ENCODE measurements around the gene ZNF142. TPM values are rescaled to one million over a fixed set of nuclear protein-coding genes. Genes with fewer than 3 reads are reported as not detected.
A peak's percentile ranks its signal among the peaks of the same experiment; 100 is the strongest.

Gene ZNF142
- total RNA-seq, 1 donor from 2014 or later, result 59.6 TPM

DNA sequence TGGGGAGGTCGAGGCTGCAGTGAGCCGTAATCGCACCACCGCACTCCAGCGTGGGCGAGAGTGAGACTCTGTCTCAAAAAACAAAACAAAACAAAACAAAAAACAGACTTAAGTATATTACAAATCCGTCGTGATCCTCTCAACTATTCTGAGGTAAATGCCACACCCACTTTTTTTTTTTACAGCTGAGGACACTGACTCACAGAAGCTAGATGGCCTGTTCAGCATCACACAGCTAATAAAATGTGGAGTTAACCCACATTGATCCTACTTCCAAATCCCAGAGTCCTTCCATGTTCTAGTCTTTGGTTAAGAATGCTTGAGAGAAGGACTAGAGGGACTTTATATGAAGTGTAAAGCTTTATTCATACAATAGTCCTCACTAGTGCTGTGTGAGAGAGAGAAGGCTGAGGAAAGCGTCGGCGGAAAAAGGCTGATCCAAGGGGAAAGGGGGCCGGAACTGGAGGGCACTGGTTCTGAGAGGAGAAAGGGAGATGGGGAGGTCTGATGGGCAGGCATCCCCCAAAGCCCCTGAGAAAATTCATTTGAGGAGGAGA lies 11.8 kb upstream of the ZNF142 start:
- intact Hi-C loops (cut with micrococcal nuclease), result loop anchor here (1.0 to 5.0 kb wide), 5 partner anchors 12 to 274 kb away; partner anchors contain the start of genes BCS1L, CNOT9, CTDSP1 and USP37
- Mint-ChIP-seq H3K4me3 (peak overlapping the region; percentile 97), H3K36me3 (ENCODE audit: low read depth) (peaks cover 11% of the 10 kb centered on the region), H3K27ac (peak overlapping the region; percentile 94), H3K27me3 (no peaks in the 10 kb centered on the region), H3K9me3 (no peaks in the 10 kb centered on the region), H3K4me1 (peaks cover 20% of the 10 kb centered on the region)
- DNase-seq, result no peak

DNA sequence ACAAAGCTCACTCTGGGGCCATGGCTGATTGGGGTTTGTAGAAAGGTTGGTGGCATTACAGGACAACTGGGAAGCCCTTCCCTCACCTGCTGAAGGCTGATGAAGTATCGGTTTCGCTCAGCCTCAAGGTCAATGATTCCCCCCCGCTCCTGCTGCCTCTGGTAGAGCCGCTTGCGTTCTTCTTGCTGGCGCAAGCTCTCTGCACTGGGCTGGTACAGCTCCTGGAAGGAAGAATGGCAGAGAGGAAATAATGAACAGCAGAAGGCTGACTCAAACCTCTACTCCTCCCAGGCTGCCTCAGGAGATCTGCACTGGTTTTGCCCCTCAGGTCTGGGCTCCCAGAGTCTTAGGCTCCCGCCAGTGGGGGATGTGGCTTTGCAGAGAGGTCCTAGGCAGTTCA lies 5.2 kb upstream of the ZNF142 start:
- Mint-ChIP-seq H3K36me3 (ENCODE audit: low read depth) (peaks cover 50% of the 10 kb centered on the region), H3K27ac (no peak overlapping the region), H3K4me3 (no peak overlapping the region), H3K27me3 (no peaks in the 10 kb centered on the region), H3K4me1 (peaks cover 13% of the 10 kb centered on the region), H3K9me3 (no peaks in the 10 kb centered on the region)
- DNase-seq, result no peak
- intact Hi-C loops (cut with micrococcal nuclease), result no loop called here

DNA sequence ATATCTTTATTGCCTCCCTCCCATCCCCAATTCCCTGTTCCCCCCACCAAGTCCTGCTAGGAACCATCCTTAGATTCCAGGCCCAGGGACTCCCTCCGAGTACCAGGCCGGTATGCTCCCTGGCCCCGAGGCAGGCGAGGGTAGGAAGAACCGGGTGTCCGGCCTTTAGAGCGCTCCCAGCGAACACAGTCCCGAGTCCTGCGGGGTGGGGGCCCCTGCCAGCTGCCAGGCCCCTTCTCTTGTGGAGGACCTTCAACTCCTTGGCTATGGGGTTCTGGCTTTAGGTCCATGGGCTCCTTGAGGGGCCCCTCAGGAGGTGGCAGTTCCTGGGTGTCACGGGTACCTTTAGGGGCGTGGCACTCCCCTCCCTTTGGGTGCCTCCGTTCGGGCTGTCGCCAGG lies 4.5 kb upstream of the ZNF142 start:
- intact Hi-C loops (cut with micrococcal nuclease), result no loop called here
- Mint-ChIP-seq H3K27ac (no peak overlapping the region), H3K9me3 (no peaks in the 10 kb centered on the region), H3K36me3 (ENCODE audit: low read depth) (peaks cover 55% of the 10 kb centered on the region), H3K27me3 (no peaks in the 10 kb centered on the region), H3K4me3 (no peak overlapping the region), H3K4me1 (peaks cover 13% of the 10 kb centered on the region)
- no peak for DNase-seq

DNA sequence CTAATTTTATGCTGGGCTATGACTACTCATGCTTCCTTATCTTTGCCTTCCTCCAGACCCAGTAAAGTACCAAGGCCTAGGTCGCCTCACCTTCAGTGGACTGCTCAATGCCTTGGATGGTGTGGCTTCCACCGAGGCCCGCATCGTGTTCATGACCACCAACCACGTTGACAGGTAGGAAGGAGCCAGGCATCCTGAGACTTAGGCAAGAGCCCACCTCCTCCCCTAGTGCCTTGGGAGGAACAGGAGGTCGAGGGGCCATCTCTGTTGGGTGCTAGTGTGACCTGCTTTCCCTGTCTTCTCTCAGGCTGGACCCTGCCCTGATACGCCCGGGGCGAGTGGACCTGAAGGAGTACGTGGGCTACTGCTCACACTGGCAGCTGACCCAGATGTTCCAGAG lies 3.4 kb upstream of the ZNF142 start:
- intact Hi-C loops (cut with micrococcal nuclease), result no loop called here
- DNase-seq, result no peak
- H3K4me1 Mint-ChIP-seq, result peaks cover 21% of the 10 kb centered on the region
- H3K4me3 Mint-ChIP-seq, result no peak overlapping the region
- no peaks in the 10 kb centered on the region for H3K9me3 Mint-ChIP-seq
- peaks cover 59% of the 10 kb centered on the region for H3K36me3 Mint-ChIP-seq (ENCODE audit: low read depth)
- no peaks in the 10 kb centered on the region for H3K27me3 Mint-ChIP-seq
- no peak overlapping the region for H3K27ac Mint-ChIP-seq

DNA sequence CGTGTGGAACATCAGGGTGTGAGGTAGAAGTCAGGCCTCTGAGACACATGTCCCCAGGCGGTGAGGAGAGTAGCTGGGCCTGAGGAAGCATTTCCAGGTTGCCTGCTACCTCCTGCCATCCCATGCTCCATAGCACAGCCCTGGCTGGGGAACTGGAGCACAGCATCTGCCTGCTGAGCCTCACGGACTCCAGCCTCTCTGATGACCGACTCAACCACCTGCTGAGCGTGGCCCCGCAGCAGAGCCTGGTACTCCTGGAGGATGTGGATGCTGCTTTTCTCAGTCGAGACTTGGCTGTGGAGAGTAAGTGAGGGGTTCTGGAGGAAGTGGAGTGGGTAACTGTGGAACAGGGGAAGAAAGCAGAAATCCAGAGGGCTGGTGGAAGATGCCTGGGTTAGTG lies 3.0 kb upstream of the ZNF142 start:
- no peak overlapping the region for H3K4me3 Mint-ChIP-seq
- no peaks in the 10 kb centered on the region for H3K27me3 Mint-ChIP-seq
- peaks cover 25% of the 10 kb centered on the region for H3K4me1 Mint-ChIP-seq
- H3K9me3 Mint-ChIP-seq, result no peaks in the 10 kb centered on the region
- intact Hi-C loops (cut with micrococcal nuclease), result no loop called here
- no peak overlapping the region for H3K27ac Mint-ChIP-seq
- DNase-seq, result no peak
- peaks cover 60% of the 10 kb centered on the region for H3K36me3 Mint-ChIP-seq (ENCODE audit: low read depth)

DNA sequence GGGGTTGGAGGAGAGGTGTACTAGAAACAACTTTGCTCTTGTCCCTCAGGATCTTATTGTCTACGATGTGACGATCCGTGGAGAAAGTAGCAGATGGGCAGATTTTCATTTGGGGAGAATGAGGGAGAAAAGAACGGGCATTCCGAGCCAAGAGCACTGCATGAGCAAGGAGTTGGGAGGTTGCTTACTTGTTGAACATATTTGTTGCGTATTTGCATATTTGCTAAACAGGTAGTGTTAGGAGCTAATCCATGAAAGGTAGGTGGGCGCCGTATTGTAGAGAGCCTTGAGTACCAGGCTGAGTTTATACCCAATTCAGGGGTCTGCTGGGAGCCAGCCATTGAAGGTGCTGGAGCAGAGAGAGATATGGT lies 550 bp upstream of the ZNF142 start:
- Mint-ChIP-seq H3K9me3 (no peaks in the 10 kb centered on the region), H3K27me3 (no peaks in the 10 kb centered on the region), H3K27ac (peak overlapping the region; percentile 95), H3K4me1 (peaks cover 31% of the 10 kb centered on the region), H3K4me3 (peak overlapping the region; percentile 98), H3K36me3 (ENCODE audit: low read depth) (peaks cover 55% of the 10 kb centered on the region)
- intact Hi-C loops (cut with micrococcal nuclease), result loop anchor here (1.0 to 5.0 kb wide), 9 partner anchors 11 to 727 kb away; partner anchors contain the start of genes CNOT9, DNPEP, NHEJ1 and TTLL4
- no peak for DNase-seq

DNA sequence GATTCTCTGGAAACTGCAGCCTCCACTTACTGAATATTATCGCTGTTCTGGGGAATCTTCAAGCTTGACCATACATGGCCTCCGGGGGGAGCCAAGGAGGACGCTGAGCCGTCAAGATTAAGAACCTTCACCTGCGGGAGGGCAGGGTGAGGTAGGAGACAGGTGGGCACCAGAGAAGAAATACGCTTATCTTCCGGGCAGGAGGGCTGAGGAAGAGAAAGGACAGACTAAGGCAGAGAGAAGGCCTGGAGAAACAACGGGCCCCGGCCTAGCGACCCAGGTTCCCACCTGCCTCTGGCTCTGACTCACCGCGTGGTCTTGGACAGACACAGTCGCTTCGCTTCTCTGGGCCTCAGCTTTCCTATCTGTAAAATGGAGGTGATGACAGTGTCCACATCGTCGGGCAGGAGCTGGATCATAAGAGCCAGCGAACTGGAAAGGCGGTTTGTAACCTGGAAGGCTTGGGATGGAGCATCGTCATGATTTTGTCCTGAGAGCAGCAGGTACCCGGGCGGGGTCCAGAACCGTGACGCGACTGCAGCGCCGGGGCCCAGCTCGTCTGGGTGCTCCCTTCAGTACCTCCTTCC lies 659 bp downstream of the ZNF142 start:
- peak overlapping the region; percentile 95 for H3K27ac Mint-ChIP-seq
- H3K4me1 Mint-ChIP-seq, result peaks cover 31% of the 10 kb centered on the region
- no peaks in the 10 kb centered on the region for H3K9me3 Mint-ChIP-seq
- intact Hi-C loops (cut with micrococcal nuclease), result loop anchor here (1.0 to 5.0 kb wide), 9 partner anchors 13 to 729 kb away; partner anchors contain the start of genes CNOT9, DNPEP, NHEJ1 and TTLL4
- H3K27me3 Mint-ChIP-seq, result no peaks in the 10 kb centered on the region
- peaks cover 54% of the 10 kb centered on the region for H3K36me3 Mint-ChIP-seq (ENCODE audit: low read depth)
- peak overlapping the region; percentile 98 for H3K4me3 Mint-ChIP-seq
- peak; percentile 82 for DNase-seq

DNA sequence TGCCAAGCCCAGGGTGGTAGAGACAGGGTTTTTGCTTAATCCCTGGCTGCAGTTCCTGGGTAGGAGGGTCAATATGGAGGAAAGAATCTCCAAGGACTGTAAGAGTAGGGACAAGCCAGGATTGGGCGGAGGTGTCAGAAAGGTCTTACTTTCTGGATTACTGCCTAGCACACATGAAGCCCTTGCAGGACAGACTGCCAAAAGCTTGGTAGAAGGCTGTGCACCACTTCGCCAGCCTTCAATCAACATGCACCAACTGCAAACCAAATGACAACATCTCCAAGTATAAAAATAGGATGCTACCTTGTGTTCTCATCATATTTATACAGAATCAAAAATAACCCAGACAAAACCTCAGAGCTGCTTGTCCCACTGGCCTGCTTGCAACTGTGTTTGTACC lies 3.7 kb downstream of the ZNF142 start:
- no peak overlapping the region for H3K27ac Mint-ChIP-seq
- H3K4me3 Mint-ChIP-seq, result no peak overlapping the region
- DNase-seq, result no peak
- intact Hi-C loops (cut with micrococcal nuclease), result loop anchor here (5.0 kb wide), 3 partner anchors 242 to 732 kb away; partner anchors contain the start of genes DNPEP and NHEJ1
- H3K4me1 Mint-ChIP-seq, result peaks cover 27% of the 10 kb centered on the region
- no peaks in the 10 kb centered on the region for H3K9me3 Mint-ChIP-seq
- H3K36me3 Mint-ChIP-seq (ENCODE audit: low read depth), result peaks cover 51% of the 10 kb centered on the region
- H3K27me3 Mint-ChIP-seq, result no peaks in the 10 kb centered on the region

DNA sequence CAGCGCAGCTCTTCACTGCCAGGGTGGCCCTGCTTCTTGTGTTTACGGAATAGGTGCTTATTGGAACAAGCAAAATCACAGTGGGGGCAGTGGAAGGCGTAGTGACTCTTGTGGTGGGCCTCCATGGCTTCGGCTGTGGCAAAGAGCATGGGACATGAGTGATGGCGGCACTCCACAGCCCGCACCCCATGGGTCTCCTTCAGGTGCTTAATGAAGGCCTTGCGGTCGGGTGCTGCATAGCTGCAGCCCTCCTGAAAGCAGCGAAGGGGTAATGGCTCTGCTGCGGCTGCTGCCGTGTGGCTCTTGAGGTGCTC lies 10.7 kb downstream of the ZNF142 start:
- H3K27me3 Mint-ChIP-seq, result no peaks in the 10 kb centered on the region
- H3K4me1 Mint-ChIP-seq, result peaks cover 4% of the 10 kb centered on the region
- peaks cover 62% of the 10 kb centered on the region for H3K36me3 Mint-ChIP-seq (ENCODE audit: low read depth)
- no peak overlapping the region for H3K27ac Mint-ChIP-seq
- H3K4me3 Mint-ChIP-seq, result no peak overlapping the region
- H3K9me3 Mint-ChIP-seq, result no peaks in the 10 kb centered on the region
- DNase-seq, result no peak
- intact Hi-C loops (cut with micrococcal nuclease), result loop anchor here (2.0 kb wide), 1 partner anchor 348 kb away; no protein-coding TSS in a partner anchor

DNA sequence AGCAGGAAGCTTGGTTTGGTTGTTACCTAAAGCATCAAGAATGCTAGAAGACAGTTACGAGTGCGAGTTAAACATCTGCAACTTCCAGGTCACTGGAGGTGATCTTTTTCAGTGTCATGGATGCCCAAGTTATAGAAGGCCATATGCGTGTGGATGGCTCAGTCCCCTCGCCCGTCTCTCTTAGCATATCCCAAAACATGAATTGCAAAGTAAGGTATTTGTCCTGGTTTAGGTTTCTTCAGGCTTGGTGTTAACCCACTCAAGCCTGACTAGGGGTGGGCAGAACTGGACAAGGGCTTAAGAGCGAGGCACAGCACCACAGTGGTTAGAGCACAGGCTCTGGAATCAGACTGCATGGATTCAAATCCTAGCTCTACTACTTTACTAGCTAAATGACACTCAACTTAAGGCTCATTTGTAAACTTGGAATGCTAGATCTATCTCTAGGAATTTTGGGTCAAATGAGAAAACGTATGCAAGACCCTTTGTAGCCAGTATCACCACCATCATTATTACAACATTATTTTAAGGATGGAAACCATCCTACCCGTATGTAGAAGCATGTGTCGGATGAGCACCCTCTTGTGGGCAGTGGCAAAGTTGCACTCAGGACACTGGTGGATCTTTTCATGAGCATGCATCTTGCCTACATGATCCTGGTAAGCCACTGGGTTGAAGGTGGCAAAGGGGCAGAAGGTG lies 11.2 kb downstream of the ZNF142 start:
- H3K36me3 Mint-ChIP-seq (ENCODE audit: low read depth), result peaks cover 64% of the 10 kb centered on the region
- peaks cover 4% of the 10 kb centered on the region for H3K4me1 Mint-ChIP-seq
- intact Hi-C loops (cut with micrococcal nuclease), result loop anchor here (2.0 kb wide), 1 partner anchor 347 kb away; no protein-coding TSS in a partner anchor
- H3K27ac Mint-ChIP-seq, result no peak overlapping the region
- DNase-seq, result peak; percentile 88
- no peak overlapping the region for H3K4me3 Mint-ChIP-seq
- no peaks in the 10 kb centered on the region for H3K27me3 Mint-ChIP-seq
- no peaks in the 10 kb centered on the region for H3K9me3 Mint-ChIP-seq

DNA sequence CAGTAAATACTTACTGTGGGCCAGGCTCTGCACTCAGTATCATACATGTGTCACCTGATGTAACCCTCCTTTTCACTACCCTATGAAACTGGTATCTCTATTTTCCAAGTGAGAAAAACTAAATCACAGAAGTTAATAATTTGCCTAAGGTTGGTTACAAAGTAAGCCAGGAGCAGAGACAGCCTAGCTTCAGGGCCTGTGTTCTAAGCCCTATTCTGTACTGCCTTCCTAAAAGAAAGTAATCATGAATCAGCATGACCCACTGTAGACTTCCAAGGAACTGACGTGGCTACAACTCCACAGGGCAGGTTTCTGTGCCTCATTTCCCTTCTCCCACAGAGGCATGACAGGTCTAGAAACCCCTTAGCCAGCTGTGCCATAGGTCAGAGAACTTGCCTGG lies 14.3 kb downstream of the ZNF142 start:
- H3K4me1 Mint-ChIP-seq, result peaks cover 4% of the 10 kb centered on the region
- H3K36me3 Mint-ChIP-seq (ENCODE audit: low read depth), result peaks cover 57% of the 10 kb centered on the region
- no peak overlapping the region for H3K27ac Mint-ChIP-seq
- intact Hi-C loops (cut with micrococcal nuclease), result no loop called here
- no peak for DNase-seq
- H3K27me3 Mint-ChIP-seq, result no peaks in the 10 kb centered on the region
- no peaks in the 10 kb centered on the region for H3K9me3 Mint-ChIP-seq
- no peak overlapping the region for H3K4me3 Mint-ChIP-seq

DNA sequence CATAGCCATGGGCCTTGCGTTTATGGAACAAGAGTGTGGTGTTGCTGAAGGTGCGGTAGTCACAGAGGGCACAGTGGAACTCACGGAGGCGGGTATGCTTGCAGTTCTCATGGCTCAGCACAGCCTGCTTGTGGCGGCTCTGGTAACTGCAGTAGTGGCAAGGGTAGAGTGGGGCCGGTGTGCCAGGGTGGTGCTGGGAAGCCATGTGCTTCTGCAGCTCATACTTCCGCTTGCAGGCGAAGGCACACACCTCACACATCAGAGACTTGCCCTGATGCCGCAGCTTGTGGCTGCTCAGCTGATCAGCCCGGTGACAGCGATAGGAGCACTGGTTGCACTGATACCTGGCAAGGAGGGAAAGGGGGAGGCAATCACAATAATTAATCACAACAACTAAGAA lies 14.7 kb downstream of the ZNF142 start:
- no peak for DNase-seq
- Mint-ChIP-seq H3K27ac (no peak overlapping the region), H3K36me3 (ENCODE audit: low read depth) (peaks cover 55% of the 10 kb centered on the region), H3K9me3 (no peaks in the 10 kb centered on the region), H3K27me3 (no peaks in the 10 kb centered on the region), H3K4me3 (no peak overlapping the region), H3K4me1 (peaks cover 4% of the 10 kb centered on the region)
- intact Hi-C loops (cut with micrococcal nuclease), result no loop called here

DNA sequence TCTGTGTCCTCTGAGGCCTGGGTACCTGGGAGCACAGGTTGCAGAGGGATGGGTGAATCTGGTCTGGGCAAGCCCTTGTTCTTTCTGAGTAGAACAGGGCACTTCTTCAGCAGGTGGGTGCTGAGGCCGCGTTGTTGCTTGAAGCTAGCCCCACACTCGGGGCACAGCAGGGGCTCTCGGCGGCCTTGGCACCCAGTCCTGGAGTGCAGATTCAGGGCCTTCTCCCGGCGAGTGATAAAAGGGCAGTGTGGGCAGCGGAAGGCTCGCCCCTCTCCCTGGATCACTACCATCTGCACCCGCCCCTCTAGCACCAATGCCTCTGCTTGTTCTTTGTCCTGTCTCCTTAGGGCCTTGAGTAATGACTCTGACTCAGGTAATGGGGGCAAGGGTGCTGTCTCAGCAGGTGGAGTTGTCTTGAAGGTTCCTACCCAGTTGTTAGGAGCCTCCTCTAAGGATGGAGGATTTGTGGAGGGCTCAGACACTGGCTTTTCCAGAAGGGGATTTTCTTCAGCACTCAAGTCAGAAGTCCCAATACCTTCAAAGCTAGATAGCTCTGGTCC lies 15.6 kb downstream of the ZNF142 start:
- Mint-ChIP-seq H3K27ac (peak overlapping the region; percentile 36), H3K36me3 (ENCODE audit: low read depth) (peaks cover 62% of the 10 kb centered on the region), H3K4me1 (peaks cover 4% of the 10 kb centered on the region), H3K9me3 (no peaks in the 10 kb centered on the region), H3K27me3 (no peaks in the 10 kb centered on the region), H3K4me3 (no peak overlapping the region)
- no peak for DNase-seq
- intact Hi-C loops (cut with micrococcal nuclease), result no loop called here

DNA sequence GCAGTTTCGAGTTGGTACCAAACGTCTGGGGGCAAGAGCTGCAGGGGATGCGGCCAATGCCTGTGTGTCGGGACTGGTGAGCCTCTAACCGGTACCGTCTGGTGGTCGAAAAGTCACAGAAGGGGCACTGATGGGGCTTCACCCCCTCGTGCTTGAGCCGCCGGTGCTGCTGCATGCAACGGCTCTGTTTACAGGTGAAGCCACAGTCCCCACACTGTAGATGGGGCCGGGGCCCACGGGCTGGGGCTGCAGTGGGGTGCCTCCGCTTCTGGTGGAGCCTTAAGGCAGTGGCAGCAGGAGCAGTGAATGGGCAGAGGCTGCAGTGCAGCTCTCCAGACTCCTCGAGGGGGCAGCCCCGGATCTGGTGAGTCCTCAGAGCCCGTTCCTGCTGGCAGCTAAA lies 16.6 kb downstream of the ZNF142 start:
- H3K9me3 Mint-ChIP-seq, result no peaks in the 10 kb centered on the region
- no peaks in the 10 kb centered on the region for H3K27me3 Mint-ChIP-seq
- no peak overlapping the region for H3K27ac Mint-ChIP-seq
- H3K4me3 Mint-ChIP-seq, result no peak overlapping the region
- intact Hi-C loops (cut with micrococcal nuclease), result no loop called here
- no peak for DNase-seq
- peaks cover 60% of the 10 kb centered on the region for H3K36me3 Mint-ChIP-seq (ENCODE audit: low read depth)
- H3K4me1 Mint-ChIP-seq, result no peaks in the 10 kb centered on the region

All from activated CD4-positive, alpha-beta T cell treated with anti-CD3 and anti-CD28 coated beads, Interleukin-2, amount 10 ng/mL, durations not matched to agents 24 days and 14 days (primary cell).